ENCODE data around the gene NR2C2.
A peak's percentile ranks its signal among the peaks of the same experiment; 100 is the strongest.

NR2C2 gene

GRCh38 chr3:14921811-14922705, 25.3 kb upstream of the NR2C2 start:
- DNase-seq (ENCODE audit: low read depth), result no peak

DNA sequence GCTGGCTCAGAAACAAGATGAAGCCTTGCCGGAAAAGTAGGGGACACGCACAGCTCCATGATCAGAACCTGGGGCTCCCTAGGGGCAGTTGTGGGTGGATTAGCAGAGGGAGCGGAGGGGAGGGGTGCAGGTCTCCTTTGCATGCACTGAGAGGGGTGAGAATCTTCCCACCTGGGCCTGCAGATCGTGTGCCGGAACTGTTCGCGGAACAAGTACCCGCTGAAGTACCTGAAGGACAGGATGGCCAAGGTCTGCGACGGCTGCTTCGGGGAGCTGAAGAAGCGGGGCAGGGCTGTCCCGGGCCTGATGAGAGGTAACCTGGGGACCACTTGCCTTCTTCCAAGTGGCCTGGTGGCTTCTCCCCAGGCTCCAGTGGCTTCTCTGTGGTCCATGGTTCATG, 24.5 kb upstream of the NR2C2 start:
- no peak for DNase-seq (ENCODE audit: low read depth)

DNA sequence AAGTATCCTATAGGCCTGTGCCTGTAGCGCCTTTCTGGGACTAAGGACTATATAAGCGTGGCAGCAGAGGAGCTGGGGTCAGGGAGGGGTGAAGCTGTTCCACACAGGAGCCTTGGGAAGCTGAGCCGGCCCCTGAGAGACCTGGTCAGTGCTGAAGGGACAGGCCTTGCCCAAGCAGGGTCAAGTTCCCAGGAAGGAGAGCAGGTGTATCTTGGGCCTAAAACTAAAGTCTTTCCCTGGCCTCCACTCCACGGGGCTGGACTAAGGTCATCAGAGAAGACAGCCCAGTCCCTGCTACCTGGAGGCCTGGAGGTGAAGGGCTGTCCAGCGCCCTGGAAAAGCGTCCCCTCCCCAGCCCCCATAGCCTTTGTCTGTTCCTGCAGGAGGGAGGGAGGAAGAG, 23.9 kb upstream of the NR2C2 start:
- no peak for DNase-seq (ENCODE audit: low read depth)

- no peak for DNase-seq (ENCODE audit: low read depth)
Observed at GRCh38 chr3:14925729-14926591, 21.4 kb upstream of the NR2C2 start.

- DNase-seq (ENCODE audit: low read depth), result no peak
Observed at GRCh38 chr3:14926592-14926991, 20.8 kb upstream of the NR2C2 start.

DNA sequence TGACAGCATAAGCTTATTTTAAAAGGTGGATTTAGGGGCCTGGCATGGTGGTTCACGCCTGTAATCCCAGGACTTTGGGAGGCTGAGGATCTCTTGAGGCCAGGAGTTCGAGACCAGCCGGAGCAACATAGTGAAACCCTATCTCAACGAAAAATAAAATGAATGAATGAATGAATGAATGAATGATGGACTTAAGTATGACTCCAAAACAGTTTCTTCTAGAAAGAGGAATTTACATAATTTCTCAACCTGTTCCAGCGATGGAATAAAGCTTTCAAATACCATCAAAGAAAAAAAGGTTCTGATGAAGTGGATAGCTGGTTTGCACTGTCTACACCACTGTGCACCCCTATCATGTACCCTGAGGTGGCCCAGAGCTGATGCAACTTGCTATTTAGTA, 20.1 kb upstream of the NR2C2 start:
- DNase-seq (ENCODE audit: low read depth), result no peak

GRCh38 chr3:14929310-14930074, 17.9 kb upstream of the NR2C2 start:
- DNase-seq (ENCODE audit: low read depth), result no peak

- no peak for DNase-seq (ENCODE audit: low read depth)
Observed at GRCh38 chr3:14933820-14934425, 13.5 kb upstream of the NR2C2 start.

- DNase-seq (ENCODE audit: low read depth), result no peak
Observed at GRCh38 chr3:14935592-14936345, 11.6 kb upstream of the NR2C2 start.

GRCh38 chr3:14938954-14939353, 8.4 kb upstream of the NR2C2 start:
- no peak for DNase-seq (ENCODE audit: low read depth)

DNA sequence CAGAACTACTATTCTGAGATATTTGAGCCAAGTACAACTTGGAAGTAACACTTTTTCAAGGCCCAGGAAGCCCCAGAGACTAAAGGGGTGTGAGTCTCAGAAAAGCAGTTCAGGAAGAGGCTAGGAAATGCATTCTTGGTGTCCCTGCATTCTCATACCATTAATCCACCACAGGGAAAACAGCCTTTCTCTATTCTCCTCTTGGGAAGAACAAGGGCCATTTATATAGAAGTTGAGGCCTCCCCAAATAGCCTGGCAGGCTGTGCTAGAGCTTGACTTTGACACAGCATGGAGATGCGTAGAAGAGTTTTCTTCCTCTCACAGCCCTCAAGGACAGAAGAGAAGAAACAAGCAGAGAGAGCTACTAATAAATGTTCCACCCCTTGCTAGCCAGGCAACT, 5.5 kb upstream of the NR2C2 start:
- no peak for DNase-seq (ENCODE audit: low read depth)

DNA sequence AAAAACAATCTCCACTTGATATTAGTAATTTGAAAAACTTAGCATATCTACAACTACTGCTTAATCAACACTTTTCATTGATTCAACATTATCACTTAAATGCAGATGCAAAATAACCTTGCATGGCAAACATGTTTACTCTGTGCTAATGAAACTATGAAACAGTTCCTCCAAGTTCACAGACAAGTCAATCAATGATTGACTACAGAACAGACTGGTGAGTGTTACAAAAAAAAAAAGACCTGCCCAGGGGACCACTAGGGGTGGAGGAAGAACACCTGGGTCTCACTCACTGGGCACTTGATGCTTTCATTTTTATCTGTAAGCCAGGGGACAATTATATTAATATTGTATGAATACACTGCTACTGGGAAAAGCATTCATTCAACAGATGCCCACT, 4.3 kb upstream of the NR2C2 start:
- no peak for DNase-seq (ENCODE audit: low read depth)

GRCh38 chr3:14946236-14946635, 1.1 kb upstream of the NR2C2 start:
- DNase-seq (ENCODE audit: low read depth), result no peak

- DNase-seq (ENCODE audit: low read depth), result no peak
Observed at GRCh38 chr3:14946739-14947099, 664 bp upstream of the NR2C2 start.

GRCh38 chr3:14947886-14948608, 664 bp downstream of the NR2C2 start:
- DNase-seq (ENCODE audit: low read depth), result peak; percentile 90

- DNase-seq (ENCODE audit: low read depth), result no peak
Observed at GRCh38 chr3:14948609-14949038, 1.2 kb downstream of the NR2C2 start.

- no peak for DNase-seq (ENCODE audit: low read depth)
Observed at GRCh38 chr3:14949126-14949525, 1.7 kb downstream of the NR2C2 start.

DNA sequence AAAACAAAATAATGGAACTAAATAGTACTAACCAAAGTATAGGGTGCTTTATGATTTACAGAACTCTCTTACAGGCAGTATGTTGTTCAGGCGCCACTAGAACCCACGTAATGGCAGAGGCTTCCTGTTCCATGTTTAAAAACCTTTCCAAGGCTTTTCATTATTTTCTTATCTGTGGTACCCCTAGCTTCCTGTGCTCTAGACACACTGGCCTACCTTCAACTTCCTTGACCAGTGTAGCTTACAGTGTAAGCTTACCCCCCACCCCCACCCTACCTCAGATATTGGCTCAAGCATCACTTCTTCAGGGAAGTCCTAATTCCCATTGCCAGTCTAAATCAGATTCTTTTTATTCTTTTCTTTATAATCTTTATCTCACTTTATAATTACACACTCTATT, 2.9 kb downstream of the NR2C2 start:
- DNase-seq (ENCODE audit: low read depth), result no peak

DNA sequence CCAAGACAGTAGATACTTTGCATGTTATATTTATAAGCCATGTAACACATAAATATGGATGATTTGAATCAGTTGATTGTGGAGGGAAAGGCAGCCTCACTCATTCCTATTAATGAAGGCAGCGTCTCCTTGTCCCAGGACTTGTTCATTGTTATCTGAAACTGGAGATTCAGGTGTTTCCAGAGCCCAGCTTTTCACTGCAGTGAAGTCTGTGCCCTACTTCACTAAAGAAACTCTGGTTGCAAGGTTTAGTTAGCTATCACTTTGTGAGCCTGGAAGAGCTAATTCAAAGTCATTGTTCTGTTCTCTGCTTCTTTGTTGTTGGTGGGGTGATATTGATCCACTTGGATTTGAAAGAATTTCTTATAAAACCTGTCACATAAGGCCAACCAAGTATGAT, 9.8 kb downstream of the NR2C2 start:
- no peak for DNase-seq (ENCODE audit: low read depth)

DNA sequence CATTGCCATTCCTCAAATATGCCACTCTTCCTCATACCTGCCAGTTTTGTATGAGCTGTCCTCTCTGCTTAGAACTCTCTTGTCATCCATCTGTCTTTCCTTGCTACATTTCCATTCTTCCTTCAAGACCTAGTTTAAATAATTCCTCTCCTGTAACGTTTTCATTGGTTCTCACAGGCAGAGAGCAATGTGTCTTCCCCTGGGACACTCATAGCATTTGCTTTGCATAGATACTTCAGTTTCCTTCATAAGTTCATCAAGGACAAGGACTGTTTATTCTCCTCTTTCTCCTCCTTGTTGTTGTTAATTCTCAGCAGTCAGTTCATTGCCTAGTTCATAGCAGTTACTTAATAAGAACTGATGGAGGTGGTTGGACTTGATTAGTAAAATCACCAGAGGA, 10.5 kb downstream of the NR2C2 start:
- DNase-seq (ENCODE audit: low read depth), result no peak

All from stimulated activated CD8-positive, alpha-beta memory T cell treated with anti-CD3 and anti-CD28 coated beads, Interleukin-4, amount 100 ng/mL, for 24 hours (primary cell).